ENCODE data around the gene SYT14. TPM values are rescaled to one million over a fixed set of nuclear protein-coding genes. Genes with fewer than 3 reads are reported as not detected.

The SYT14 gene
- total RNA-seq, 1 experiment from 2014 or later = 10.3 TPM

- Histone ChIP-seq H3K4ac (ENCODE audit: low read depth, low read length) (no peak overlapping the region), H3K18ac (ENCODE audit: insufficient read length, low read depth, low read length) (no peak overlapping the region), H3K4me1 (ENCODE audit: insufficient read depth, low read length) (no peaks in the 10 kb centered on the region), H2BK20ac (ENCODE audit: low read depth, low read length, poor library complexity, severe bottlenecking) (no peak overlapping the region), H3K9me3 (ENCODE audit: control insufficient read depth, low read depth, low read length) (no peaks in the 10 kb centered on the region), H2BK120ac (ENCODE audit: low read depth, low read length, poor library complexity, severe bottlenecking) (no peak overlapping the region), H3K23ac (ENCODE audit: insufficient read length, low read depth, low read length) (no peak overlapping the region), H4K5ac (ENCODE audit: insufficient read length, low read depth, low read length) (no peak overlapping the region), H3K4me2 (ENCODE audit: insufficient read depth, insufficient read length, low read length) (no peak overlapping the region), H3K27ac (ENCODE audit: insufficient read length, low read depth, low read length) (no peak overlapping the region), H3K27me3 (ENCODE audit: insufficient read depth, low read length) (no peaks in the 10 kb centered on the region), H2BK5ac (ENCODE audit: insufficient read length, low read length) (no peak overlapping the region), H3K23me2 (ENCODE audit: insufficient read length, low read depth, low read length, poor library complexity, severe bottlenecking) (no peaks in the 10 kb centered on the region), H2AFZ (ENCODE audit: low read length) (no peak overlapping the region), H2BK12ac (ENCODE audit: insufficient read length, low read depth, low read length) (no peak overlapping the region), H4K8ac (replicated peaks; ENCODE audit: insufficient read length, low read depth, low read length) (no peak overlapping the region), H3K9ac (ENCODE audit: extremely low read depth, insufficient read length, low read length) (no peak overlapping the region), H2BK15ac (ENCODE audit: low read depth, low read length) (no peak overlapping the region), H3T11ph (ENCODE audit: low read length) (no peak overlapping the region), H3K79me2 (ENCODE audit: insufficient read depth, low read length) (no peaks in the 10 kb centered on the region), H4K20me1 (ENCODE audit: control insufficient read depth, insufficient read depth, insufficient read length) (no peaks in the 10 kb centered on the region), H3K79me1 (ENCODE audit: insufficient read depth, low read depth, low read length, poor library complexity, severe bottlenecking) (no peaks in the 10 kb centered on the region), H3K14ac (ENCODE audit: insufficient read depth, low read length) (no peak overlapping the region), H3K56ac (ENCODE audit: insufficient read length, low read depth, low read length) (no peak overlapping the region), H2AK5ac (ENCODE audit: insufficient read length, low read length) (no peak overlapping the region), H4K91ac (ENCODE audit: insufficient read length, low read depth, low read length) (no peak overlapping the region)
- no CpG with 5 or more reads among the region's 4 CpGs for WGBS (ENCODE audit: extremely low coverage, insufficient read length, low lambda C conversion rate)
- no peaks in the 10 kb centered on the region for H3K36me3 Mint-ChIP-seq (ENCODE audit: insufficient read depth in 1 of 3, low read depth in 3 of 3)
- no peaks in the 10 kb centered on the region for H3K27me3 Mint-ChIP-seq (ENCODE audit: low read depth)
- TF ChIP-seq CTCF (conservative IDR thresholded peaks at IDR 0.05) = no peak
- H3K27ac Mint-ChIP-seq = no peak overlapping the region
- H3K4me3 Mint-ChIP-seq = no peak overlapping the region
- no peak for DNase-seq
- peaks cover 7 to 13% of the 10 kb centered on the region in 2 experiments for H3K4me1 Mint-ChIP-seq
- H3K9me3 Mint-ChIP-seq = no peaks in the 10 kb centered on the region
Observed at GRCh38 chr1:210129092-210129491, 191.1 kb downstream of the SYT14 start.
